ENCODE results near the gene TDRD10. TPM values are rescaled to one million over a fixed set of nuclear protein-coding genes. Genes with fewer than 3 reads are reported as not detected.
A peak's percentile ranks its signal among the peaks of the same experiment; 100 is the strongest.

TDRD10 gene
- total and polyA plus RNA-seq, 2 experiments from 2014 or later = 0.51 to 1.0 TPM

DNA sequence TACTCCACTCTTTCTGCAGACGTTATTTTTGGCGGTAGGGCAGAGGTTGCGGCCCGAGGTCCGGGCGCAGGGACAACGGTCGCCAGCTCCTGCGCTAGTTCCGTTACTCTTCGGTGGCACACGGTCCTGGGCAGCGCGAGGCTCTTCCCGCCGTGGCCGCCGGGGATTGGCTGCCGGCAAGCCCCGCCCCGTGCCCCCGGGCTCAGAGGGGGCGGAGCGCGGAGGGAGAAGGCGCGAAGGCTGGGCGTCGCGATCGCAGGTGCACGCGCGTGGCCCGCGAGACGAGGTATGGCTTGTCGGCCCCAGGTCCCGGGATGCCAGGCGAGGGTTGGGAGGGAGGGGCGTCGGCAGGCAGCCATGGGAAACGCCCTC lies 711 bp downstream of the TDRD10 start:
- no peak for TF ChIP-seq CTCF (IDR thresholded peaks at IDR 0.05; ENCODE audit: low read depth, low read length)
- H3K27me3 ChIP-seq = peaks cover 86% of the 10 kb centered on the region
- peaks cover under 1% of the 10 kb centered on the region for H3K4me1 ChIP-seq (ENCODE audit: low read depth)
- H3K36me3 ChIP-seq = no peaks in the 10 kb centered on the region
- peak overlapping the region; percentile 36 for H3K4me3 ChIP-seq
- H3K27ac ChIP-seq = no peak overlapping the region
- no peaks in the 10 kb centered on the region for H3K9me3 ChIP-seq (ENCODE audit: low read depth)
- DNase-seq (ENCODE audit: low read depth in 1 of 2, low spot score in 1 of 2) = no peak

DNA sequence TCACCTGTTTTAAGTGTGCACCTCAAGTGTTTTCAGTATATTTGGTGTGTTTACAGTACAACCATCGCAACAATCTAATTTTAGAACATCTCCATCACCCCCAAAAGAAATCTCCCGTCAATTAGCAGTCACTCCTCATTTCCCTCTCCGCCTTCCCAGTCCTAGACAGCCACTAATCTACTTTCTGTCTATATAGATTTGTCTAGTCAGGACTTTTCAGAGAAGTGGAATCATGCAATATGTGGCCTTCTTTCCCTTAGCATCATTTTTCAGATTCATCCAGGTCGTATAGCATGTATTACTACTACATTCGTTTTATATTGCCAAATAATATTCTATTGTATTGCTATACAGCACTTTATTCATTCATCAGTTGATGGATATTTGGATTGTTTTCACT lies 1.9 kb downstream of the TDRD10 start:
- H3K27ac ChIP-seq = no peak overlapping the region

DNA sequence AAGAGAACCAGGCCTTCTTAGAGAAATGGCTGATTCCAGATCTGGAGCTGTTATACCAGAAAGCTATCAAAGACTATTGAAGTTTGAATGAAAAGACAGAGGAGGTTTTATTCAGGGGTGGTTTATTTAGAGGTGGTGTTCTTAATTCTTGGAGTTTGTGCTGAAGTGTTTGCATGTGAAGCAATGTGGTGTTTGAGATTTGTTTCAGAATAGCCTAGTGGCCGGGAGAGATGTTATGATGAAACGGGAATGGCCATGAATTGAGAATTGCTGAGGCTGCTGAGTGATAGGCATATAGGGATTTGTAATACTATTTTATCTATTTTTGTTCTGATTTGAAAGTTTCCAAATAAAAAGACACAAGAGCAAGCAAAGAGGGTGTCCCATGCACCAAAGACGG lies 10.7 kb downstream of the TDRD10 start:
- H3K27ac ChIP-seq = no peak overlapping the region
- no peaks in the 10 kb centered on the region for H3K4me1 ChIP-seq (ENCODE audit: low read depth)
- H3K4me3 ChIP-seq = no peak overlapping the region
- TF ChIP-seq CTCF (IDR thresholded peaks at IDR 0.05; ENCODE audit: low read depth, low read length) = no peak
- peaks cover 19% of the 10 kb centered on the region for H3K27me3 ChIP-seq
- DNase-seq (ENCODE audit: low read depth in 1 of 2, low spot score in 1 of 2) = no peak
- no peaks in the 10 kb centered on the region for H3K9me3 ChIP-seq (ENCODE audit: low read depth)
- H3K36me3 ChIP-seq = no peaks in the 10 kb centered on the region

More for the DNA sequence above, 1.9 kb downstream of the TDRD10 start:
- Histone ChIP-seq H3K36me3 (no peaks in the 10 kb centered on the region), H3K27me3 (peaks cover 97% of the 10 kb centered on the region), H3K4me3 (no peak overlapping the region), H3K4me1 (ENCODE audit: low read depth) (no peaks in the 10 kb centered on the region), H3K9me3 (ENCODE audit: low read depth) (no peaks in the 10 kb centered on the region)
- TF ChIP-seq CTCF (IDR thresholded peaks at IDR 0.05; ENCODE audit: low read depth, low read length) = no peak
- no peak for DNase-seq (ENCODE audit: low read depth in 1 of 2, low spot score in 1 of 2)

DNA sequence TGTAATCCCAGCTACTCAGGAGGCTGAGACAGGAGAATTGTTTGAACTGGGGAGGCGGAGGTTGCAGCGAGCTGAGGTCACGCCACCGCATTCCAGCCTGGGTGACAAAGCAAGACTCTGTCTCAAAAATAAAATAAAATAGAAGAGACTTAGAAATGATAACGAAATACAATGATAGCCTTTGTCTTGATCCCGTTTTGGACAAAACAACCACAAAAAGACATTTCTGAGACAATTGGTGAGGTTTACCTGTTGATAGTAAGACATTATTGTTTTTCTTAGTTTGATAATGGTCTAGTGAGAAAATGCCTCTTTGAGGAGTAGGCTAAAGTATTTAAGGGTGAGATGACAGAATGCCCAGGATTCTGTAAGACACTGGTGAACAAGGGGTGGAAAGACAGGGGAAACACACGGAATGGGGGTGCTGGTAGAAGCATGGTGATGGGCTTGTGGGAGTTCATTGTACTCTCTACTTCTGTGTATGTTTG lies 12.1 kb downstream of the TDRD10 start:
- no peaks in the 10 kb centered on the region for H3K36me3 ChIP-seq
- no peak for DNase-seq (ENCODE audit: low read depth in 1 of 2, low spot score in 1 of 2)
- peaks cover 9% of the 10 kb centered on the region for H3K27me3 ChIP-seq
- H3K4me1 ChIP-seq (ENCODE audit: low read depth) = no peaks in the 10 kb centered on the region
- TF ChIP-seq CTCF (IDR thresholded peaks at IDR 0.05; ENCODE audit: low read depth, low read length) = no peak
- H3K27ac ChIP-seq = no peak overlapping the region
- H3K9me3 ChIP-seq (ENCODE audit: low read depth) = no peaks in the 10 kb centered on the region
- H3K4me3 ChIP-seq = no peak overlapping the region

DNA sequence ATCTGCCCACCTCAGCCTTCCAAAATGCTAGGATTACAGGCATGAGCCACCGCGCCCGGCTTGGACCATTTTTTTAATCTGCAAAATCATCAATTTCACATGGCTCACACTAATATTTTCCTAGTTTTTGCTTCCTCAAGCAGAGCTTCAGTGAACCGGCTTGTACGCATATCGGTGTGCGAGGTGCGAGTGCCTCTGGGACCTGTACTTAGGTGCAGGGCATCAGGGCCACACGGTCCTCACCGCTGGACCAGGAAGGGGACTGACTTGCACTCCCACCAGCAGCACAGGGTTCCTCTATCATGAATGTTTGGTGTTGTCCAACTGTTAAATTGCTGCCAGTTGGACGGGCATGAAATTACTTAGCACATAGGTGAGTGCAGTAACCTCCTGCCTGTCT lies 15.6 kb downstream of the TDRD10 start:
- peaks cover 10% of the 10 kb centered on the region for H3K4me1 ChIP-seq (ENCODE audit: low read depth)
- H3K27ac ChIP-seq = no peak overlapping the region
- no peak for TF ChIP-seq CTCF (IDR thresholded peaks at IDR 0.05; ENCODE audit: low read depth, low read length)
- H3K36me3 ChIP-seq = no peaks in the 10 kb centered on the region
- no peaks in the 10 kb centered on the region for H3K27me3 ChIP-seq
- no peak overlapping the region for H3K4me3 ChIP-seq
- no peak for DNase-seq (ENCODE audit: low read depth in 1 of 2, low spot score in 1 of 2)
- H3K9me3 ChIP-seq (ENCODE audit: low read depth) = no peaks in the 10 kb centered on the region

DNA sequence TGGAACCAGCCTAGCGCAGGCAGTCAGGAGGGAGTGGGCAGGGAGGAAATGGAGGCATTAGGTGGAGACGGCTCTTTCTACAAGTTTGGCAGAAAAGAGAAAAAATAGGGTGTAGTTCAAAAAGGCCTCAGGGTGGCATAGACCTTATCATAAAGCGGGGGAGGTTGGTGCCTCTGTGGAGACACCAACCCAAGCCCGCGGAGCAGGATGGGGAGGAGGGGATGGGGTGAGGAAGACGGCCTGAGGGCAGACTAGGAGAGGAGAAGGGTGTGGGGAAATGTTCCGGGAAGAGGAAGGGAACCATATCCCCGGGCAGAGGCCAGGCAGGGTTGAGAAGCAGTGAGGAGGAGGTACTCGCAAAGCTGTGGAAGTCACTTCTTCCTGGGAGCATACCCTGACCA lies 17.6 kb downstream of the TDRD10 start:
- DNase-seq (ENCODE audit: low read depth in 1 of 2, low spot score in 1 of 2) = no peak
- Histone ChIP-seq H3K9me3 (ENCODE audit: low read depth) (no peaks in the 10 kb centered on the region), H3K27me3 (no peaks in the 10 kb centered on the region), H3K4me3 (no peak overlapping the region), H3K27ac (no peak overlapping the region), H3K4me1 (ENCODE audit: low read depth) (peaks cover 10% of the 10 kb centered on the region), H3K36me3 (no peaks in the 10 kb centered on the region)
- TF ChIP-seq CTCF (IDR thresholded peaks at IDR 0.05; ENCODE audit: low read depth, low read length) = no peak

Measured in cardiac muscle cell (in vitro differentiated cells and primary cell).